Calu3 (cell line): ENCODE measurements around the gene PSMC3IP. TPM values are rescaled to one million over a fixed set of nuclear protein-coding genes. Genes with fewer than 3 reads are reported as not detected.

ENCODE experiments used
- BruUV-seq: library from RNA; stranded (reverse); fragments of 400-500 nt; replicated peaks from 2 replicates; lab custom pipeline; 2021; lab: Mats Ljungman, UMichigan
- CTCF ChIA-PET: fragments of 300-600 bp; sonication (Branson Sonifier 250); formaldehyde crosslinking; loops from one replicate; lab custom pipeline; 2022; ENCODE audit warnings: antibody characterized with exemption; lab: Charles Lee
- DNase-seq: peaks from one replicate; pipeline ENCODE4 v3.0.0; 2022
- H3K27ac Mint-ChIP-seq: one replicate; pipeline ENCODE4 v1.8.0; 2022; ENCODE audit warnings: mixed read lengths; ENCODE audit not compliant: unreplicated experiment
- H3K27me3 Mint-ChIP-seq: one replicate; pipeline ENCODE4 v1.8.0; 2022; ENCODE audit warnings: mixed read lengths; ENCODE audit not compliant: unreplicated experiment
- H3K36me3 Mint-ChIP-seq: one replicate; pipeline ENCODE4 v1.8.0; 2022; ENCODE audit warnings: mild to moderate bottlenecking, moderate library complexity, mixed read lengths; ENCODE audit not compliant: insufficient read depth, unreplicated experiment
- H3K4me1 Mint-ChIP-seq: one replicate; pipeline ENCODE4 v1.8.0; 2022; ENCODE audit warnings: mild to moderate bottlenecking, low read depth, mixed read lengths; ENCODE audit not compliant: unreplicated experiment
- H3K4me3 Mint-ChIP-seq: one replicate; pipeline ENCODE4 v1.8.0; 2022; ENCODE audit warnings: mild to moderate bottlenecking, low read depth, moderate library complexity, mixed read lengths; ENCODE audit not compliant: unreplicated experiment
- H3K9me3 Mint-ChIP-seq: one replicate; pipeline ENCODE4 v1.8.0; 2022; ENCODE audit warnings: low read depth, mixed read lengths; ENCODE audit not compliant: unreplicated experiment
- intact Hi-C: fragments of 100-400 bp; cut with micrococcal nuclease; formaldehyde crosslinking; loops from one replicate; pipeline ENCODE4 v1.10.0; 2022; ENCODE audit not compliant: unreplicated experiment
- total RNA-seq: library from RNA; stranded (reverse); gene quantifications from 2 replicates; pipeline ENCODE4 v1.2.3, GENCODE V29; 2022
- TF ChIP-seq, protein P1 (sequence below): fragments of 200-600 bp; IDR thresholded peaks from one replicate; pipeline ENCODE4 v1.8.0; 2022; ENCODE audit warnings: antibody characterized with exemption; ENCODE audit not compliant: unreplicated experiment

The PSMC3IP gene
- total RNA-seq, 1 experiment from 2014 or later: 31.8 TPM

DNA sequence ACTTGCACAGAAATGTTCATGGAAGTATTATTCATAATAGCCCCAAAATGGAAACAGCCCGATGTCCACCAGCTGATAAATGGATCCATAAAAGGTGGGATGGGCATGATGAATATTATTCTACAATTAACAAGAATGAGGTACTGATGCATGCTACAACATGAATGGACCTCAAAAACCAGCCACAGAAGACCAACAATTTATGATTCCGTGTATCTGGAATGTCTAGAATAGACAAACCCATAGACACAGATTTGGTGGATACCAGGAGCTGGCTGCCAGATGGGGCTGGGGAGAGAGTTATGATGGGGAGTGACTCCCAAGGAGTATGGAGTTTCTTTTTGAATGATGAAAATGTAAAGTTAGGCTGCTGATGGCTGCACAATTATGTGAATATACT lies 52.3 kb downstream of the PSMC3IP start:
- peak overlapping the region; percentile 53 for H3K27ac Mint-ChIP-seq
- no peaks in the 10 kb centered on the region for H3K27me3 Mint-ChIP-seq
- H3K36me3 Mint-ChIP-seq: peaks cover 40% of the 10 kb centered on the region
- H3K4me3 Mint-ChIP-seq: no peak overlapping the region
- no TSS peak for BruUV-seq
- H3K9me3 Mint-ChIP-seq: no peaks in the 10 kb centered on the region
- TF ChIP-seq, protein P1, sequence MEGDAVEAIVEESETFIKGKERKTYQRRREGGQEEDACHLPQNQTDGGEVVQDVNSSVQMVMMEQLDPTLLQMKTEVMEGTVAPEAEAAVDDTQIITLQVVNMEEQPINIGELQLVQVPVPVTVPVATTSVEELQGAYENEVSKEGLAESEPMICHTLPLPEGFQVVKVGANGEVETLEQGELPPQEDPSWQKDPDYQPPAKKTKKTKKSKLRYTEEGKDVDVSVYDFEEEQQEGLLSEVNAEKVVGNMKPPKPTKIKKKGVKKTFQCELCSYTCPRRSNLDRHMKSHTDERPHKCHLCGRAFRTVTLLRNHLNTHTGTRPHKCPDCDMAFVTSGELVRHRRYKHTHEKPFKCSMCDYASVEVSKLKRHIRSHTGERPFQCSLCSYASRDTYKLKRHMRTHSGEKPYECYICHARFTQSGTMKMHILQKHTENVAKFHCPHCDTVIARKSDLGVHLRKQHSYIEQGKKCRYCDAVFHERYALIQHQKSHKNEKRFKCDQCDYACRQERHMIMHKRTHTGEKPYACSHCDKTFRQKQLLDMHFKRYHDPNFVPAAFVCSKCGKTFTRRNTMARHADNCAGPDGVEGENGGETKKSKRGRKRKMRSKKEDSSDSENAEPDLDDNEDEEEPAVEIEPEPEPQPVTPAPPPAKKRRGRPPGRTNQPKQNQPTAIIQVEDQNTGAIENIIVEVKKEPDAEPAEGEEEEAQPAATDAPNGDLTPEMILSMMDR: no peak
- H3K4me1 Mint-ChIP-seq: peaks cover 41% of the 10 kb centered on the region
- intact Hi-C loops: no loop called here
- CTCF ChIA-PET: interaction anchor here (0.5 kb wide), 1 partner anchor 1518 kb away, joined by 5 read pairs; no protein-coding TSS in a partner anchor
- DNase-seq: no peak

DNA sequence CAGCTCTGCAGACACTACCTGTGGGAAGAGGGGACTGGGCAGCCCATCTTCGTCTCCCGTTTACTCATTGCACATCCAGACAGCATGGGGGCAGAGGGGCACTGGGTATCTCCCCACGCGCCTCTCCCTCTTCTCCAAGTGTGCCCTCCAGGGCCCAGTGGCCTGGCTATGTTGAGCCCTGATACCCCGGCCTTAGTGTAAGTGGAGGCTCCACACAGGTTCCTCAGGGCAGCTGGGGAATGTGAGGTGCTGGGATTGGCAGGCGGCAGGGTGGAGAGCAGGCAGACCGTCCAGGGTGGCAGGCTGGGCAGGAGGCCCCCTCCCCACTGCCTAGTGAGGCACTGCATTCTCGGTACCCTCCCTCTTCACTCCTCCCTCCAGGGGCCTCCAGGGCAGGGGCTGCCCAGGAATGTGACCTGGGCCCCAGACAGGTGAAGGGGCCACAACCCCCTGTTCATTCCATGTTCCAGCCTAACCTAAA lies 54.7 kb downstream of the PSMC3IP start:
- TF ChIP-seq, protein P1: no peak
- peak overlapping the region; percentile 34 for H3K27ac Mint-ChIP-seq
- no TSS peak for BruUV-seq
- CTCF ChIA-PET: no interaction called here
- no peak for DNase-seq
- peaks cover 64% of the 10 kb centered on the region for H3K36me3 Mint-ChIP-seq
- H3K9me3 Mint-ChIP-seq: no peaks in the 10 kb centered on the region
- no peak overlapping the region for H3K4me3 Mint-ChIP-seq
- intact Hi-C loops: no loop called here
- H3K27me3 Mint-ChIP-seq: no peaks in the 10 kb centered on the region
- H3K4me1 Mint-ChIP-seq: peaks cover 61% of the 10 kb centered on the region

Other genes starting within 250 kb of the PSMC3IP start
- gene STAT3, start 189.3 kb downstream of the PSMC3IP start, total RNA-seq: 183 and 196 TPM in 2 replicates
- 4.0 and 6.7 TPM in 2 replicates for gene CAVIN1, start 154.5 kb downstream of the PSMC3IP start, total RNA-seq
- 140 and 141 TPM in 2 replicates for gene ATP6V0A1, start 118.9 kb downstream of the PSMC3IP start, total RNA-seq
- 53.8 and 59.1 TPM in 2 replicates for gene NAGLU, start 41.5 kb downstream of the PSMC3IP start, total RNA-seq
- gene HSD17B1, start 24.8 kb downstream of the PSMC3IP start, total RNA-seq: 0.88 and 1.0 TPM in 2 replicates
- gene COASY, start 15.6 kb downstream of the PSMC3IP start, total RNA-seq: 159 and 163 TPM in 2 replicates
- gene MLX, start 10.6 kb downstream of the PSMC3IP start, total RNA-seq: 65.0 and 69.8 TPM in 2 replicates
- gene RETREG3, start 31.6 kb upstream of the PSMC3IP start, total RNA-seq: 71.2 and 80.6 TPM in 2 replicates
- gene TUBG1, start 32.0 kb upstream of the PSMC3IP start, total RNA-seq: 130 and 133 TPM in 2 replicates
- 23.6 and 26.1 TPM in 2 replicates for gene TUBG2, start 81.6 kb upstream of the PSMC3IP start, total RNA-seq
- gene PLEKHH3, start 99.3 kb upstream of the PSMC3IP start, total RNA-seq: 35.2 and 45.0 TPM in 2 replicates
- gene CCR10, start 104.1 kb upstream of the PSMC3IP start, total RNA-seq: 0.33 and 0.42 TPM in 2 replicates
- 1.2 and 1.3 TPM in 2 replicates for gene CNTNAP1, start 104.8 kb upstream of the PSMC3IP start, total RNA-seq
- 43.3 and 45.5 TPM in 2 replicates for gene EZH1, start 167.3 kb upstream of the PSMC3IP start, total RNA-seq
- gene RAMP2, start 183.5 kb upstream of the PSMC3IP start, total RNA-seq: not detected in 2 replicates
- 93.9 and 101 TPM in 2 replicates for gene VPS25, start 195.7 kb upstream of the PSMC3IP start, total RNA-seq
- 0.33 and 0.73 TPM in 2 replicates for gene WNK4, start 202.9 kb upstream of the PSMC3IP start, total RNA-seq
- gene COA3, start 221.0 kb upstream of the PSMC3IP start, total RNA-seq: 98.8 and 99.9 TPM in 2 replicates
- gene CNTD1, start 221.1 kb upstream of the PSMC3IP start, total RNA-seq: 0.54 TPM in 1 of 2 replicates, not detected in the other
- 141 and 144 TPM in 2 replicates for gene BECN1, start 246.6 kb upstream of the PSMC3IP start, total RNA-seq